GM21717 (cell line): ENCODE measurements around the gene MED13.
"Not testable (repeated sequence)": the region's sequence is repeated elsewhere in the genome, so short reads cannot be mapped to it uniquely, and the experiment has no call there.

Experiments
- ATAC-seq: cut with Tn5 transposase; IDR thresholded peaks from one replicate; pipeline ENCODE4 v1.9.1; 2021; ENCODE audit warnings: mild to moderate bottlenecking, moderate library complexity; ENCODE audit not compliant: unreplicated experiment

The MED13 gene

GRCh38 chr17:61997664-61998063, 67.4 kb downstream of the MED13 start:
- no peak for ATAC-seq

GRCh38 chr17:61996916-61997605, 68.0 kb downstream of the MED13 start:
- ATAC-seq: no peak

DNA sequence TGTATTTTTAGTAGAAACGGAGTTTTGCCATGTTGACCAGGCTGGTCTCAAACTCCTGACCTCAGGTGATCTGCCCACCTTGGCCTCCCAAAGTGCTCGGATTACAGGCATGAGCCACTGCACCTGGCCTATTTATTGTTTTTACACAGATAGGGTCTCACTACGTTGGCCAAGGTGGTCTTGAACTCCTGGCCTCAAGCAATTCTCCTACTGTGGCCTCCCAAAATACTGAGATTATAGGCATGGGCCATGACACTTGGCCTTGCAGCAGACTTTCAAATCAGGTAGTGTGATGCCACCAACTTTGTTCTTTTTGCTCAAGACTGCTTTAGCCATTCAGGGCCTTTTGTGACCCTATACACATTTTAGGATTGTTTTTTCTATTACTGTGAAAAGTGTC, 75.6 kb downstream of the MED13 start:
- no peak for ATAC-seq

GRCh38 chr17:61986898-61987297, 78.2 kb downstream of the MED13 start:
- ATAC-seq: no peak

- ATAC-seq: no peak
Measured at GRCh38 chr17:61984821-61985220, 80.3 kb downstream of the MED13 start.

DNA sequence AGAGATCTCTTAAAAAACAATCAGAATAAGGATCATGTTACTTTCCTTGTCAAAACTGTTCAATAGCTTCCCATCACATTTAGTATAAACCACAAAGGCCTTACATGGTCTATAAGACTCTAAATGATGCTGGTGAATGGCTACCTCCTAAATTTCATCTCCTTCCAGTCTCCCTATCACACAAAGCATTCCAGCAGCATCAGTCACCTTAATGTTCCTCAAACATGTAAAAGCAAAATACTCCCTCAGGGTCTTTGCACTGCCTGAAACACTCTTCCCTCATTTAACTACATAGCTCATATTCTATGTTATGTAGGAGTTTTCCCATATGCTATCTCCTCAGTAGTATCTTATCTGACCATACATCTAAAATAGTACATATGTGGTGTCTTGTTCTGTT, 83.8 kb downstream of the MED13 start:
- ATAC-seq: no peak

DNA sequence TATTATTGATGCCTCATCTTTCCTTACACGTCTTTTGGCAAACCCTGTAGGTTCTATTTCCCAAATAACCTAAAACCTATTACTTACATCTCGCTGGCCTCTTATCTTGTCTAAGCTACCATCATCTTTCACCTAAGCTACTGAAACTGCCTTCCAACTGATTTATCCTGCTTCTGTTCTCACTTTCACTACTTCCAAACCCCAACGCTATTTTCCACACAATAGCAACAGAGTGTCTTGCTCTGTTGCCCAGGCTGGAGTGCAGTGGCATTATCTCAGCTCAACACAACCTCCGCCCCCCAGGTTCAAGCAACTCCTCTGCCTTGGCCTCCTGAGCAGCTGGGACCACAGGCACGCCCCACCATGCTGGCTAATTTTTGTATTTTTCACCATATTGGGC, 84.5 kb downstream of the MED13 start:
- ATAC-seq: no peak

- no peak for ATAC-seq
Measured at GRCh38 chr17:61974115-61974514, 91.0 kb downstream of the MED13 start.

- no peak for ATAC-seq
Measured at GRCh38 chr17:61972311-61972710, 92.8 kb downstream of the MED13 start.

DNA sequence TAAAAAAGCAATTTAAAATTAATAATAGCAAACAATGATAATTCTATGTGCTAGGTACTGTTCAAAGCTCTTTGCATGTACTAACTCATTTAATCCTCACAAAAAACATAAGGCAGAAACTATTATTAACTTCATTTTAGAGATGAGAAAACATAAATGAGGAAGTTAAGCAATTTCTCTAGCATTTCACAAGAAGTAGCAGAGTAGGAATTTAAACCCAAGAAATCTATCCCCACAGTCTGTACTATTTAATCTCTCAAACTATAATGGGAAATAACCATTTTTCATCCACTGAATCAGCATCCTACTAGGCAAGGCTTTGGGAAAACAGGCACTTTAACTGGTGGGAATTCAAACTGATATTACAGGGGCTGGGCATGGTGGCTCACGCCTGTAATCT, 95.0 kb downstream of the MED13 start:
- ATAC-seq: no peak

DNA sequence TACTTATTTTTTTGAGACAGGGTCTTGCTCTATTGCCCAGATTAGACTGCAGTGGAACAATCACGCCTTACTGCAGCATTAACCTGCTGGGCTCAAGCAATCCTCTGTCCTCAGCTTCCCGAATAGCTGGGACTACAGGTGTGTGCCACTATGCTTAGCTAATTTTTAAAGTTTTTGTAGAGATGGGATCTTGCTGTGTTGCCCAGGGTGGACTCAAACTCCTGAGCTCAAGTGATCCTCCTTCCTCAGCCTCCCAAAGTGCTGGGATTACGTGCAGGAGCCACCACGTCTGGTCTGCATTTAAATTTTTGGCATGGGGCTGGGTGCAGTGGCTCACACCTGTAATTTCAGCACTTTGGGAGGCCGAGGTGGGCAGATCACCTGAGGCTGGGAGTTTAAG, 96.3 kb downstream of the MED13 start:
- no peak for ATAC-seq

- ATAC-seq: no peak
Measured at GRCh38 chr17:61967729-61968128, 97.3 kb downstream of the MED13 start.

DNA sequence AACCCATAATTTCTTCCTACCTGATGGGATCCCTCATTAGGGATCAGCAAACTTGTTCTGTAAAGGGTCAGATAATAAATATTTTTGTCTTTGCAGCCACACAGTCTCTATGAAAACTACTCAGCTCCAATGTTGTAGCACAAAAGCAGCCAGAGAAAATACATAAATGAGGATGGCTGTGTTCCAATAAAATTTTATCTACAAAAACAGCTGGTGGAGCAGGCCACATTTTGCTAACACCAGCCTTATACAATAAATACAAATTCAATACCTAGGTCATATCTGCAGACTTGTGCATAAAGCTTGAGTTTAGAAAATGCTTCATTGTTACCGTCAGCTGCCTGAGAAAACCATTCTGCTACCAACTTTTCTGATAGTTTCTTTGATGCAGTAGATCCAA, 98.9 kb downstream of the MED13 start:
- ATAC-seq: no peak

DNA sequence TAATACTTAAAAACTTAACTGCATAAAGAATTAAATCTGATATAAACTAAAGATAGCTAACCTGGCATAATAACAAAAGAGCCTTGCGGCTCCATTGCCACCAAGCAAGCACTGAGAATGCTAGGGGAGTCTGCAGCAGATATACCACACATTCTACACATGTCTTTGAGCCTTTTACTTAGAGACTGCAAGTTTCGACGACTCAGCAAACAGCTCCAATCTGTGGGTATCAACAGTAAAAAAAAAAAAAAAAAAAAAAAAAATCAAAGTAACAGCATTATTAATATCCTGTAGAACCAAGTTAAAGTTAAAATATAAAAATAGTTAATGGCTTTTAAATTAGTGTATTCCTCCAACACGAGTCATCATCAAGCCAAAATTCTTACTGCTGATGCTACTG, 109.5 kb downstream of the MED13 start:
- no peak for ATAC-seq

DNA sequence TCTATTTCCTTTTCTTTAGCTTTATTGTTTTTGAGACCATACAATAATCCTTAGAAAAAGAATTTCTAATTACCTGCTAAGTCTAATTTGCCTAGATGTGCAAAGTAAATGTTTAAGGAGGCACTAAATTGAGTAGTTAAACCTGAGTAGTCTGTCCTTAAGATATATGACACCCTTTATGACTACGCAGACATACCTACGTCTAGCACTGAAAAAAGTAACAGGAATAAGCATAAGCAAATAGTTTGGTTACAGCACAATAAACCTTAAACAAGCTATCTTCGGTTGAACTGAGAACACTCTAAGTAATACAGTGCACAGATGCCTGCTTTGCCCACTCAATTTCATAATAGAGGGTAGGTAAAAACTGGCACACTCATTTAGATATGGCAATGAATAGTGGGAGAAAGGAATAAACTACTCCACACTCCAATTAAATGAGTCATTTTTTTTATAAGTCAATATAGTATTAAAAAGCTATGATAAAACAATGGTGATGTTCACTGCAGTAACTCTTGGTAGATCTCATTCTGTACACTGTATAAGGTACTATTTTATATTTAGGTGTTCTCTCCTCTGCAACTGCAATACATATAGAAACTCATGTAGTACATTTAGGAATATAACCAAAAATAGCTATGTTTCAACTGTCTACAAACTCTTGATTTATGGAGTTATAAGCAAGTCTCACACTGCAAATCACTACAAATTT, 117.6 kb downstream of the MED13 start:
- ATAC-seq: no peak

DNA sequence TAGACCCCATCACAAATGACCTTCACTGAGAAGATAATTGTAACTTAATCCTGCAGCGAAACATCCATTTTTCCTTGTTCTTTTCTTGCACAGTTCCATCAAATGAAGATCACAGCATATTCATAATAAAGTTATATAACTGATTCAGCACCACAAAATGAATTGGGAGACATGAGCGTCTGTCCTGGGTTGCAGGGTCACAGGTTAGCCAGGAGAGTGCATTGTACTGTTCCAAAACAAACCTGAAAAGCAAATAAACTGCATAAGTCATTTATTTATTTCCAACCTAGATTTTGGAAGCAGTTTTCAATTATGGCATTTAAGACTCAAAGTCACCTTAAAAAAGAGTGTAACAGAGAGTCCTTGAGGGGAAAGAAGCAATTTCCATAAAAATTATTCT, 118.7 kb downstream of the MED13 start:
- ATAC-seq: no peak

- no peak for ATAC-seq
Measured at GRCh38 chr17:61943117-61943516, 122.0 kb downstream of the MED13 start.

GRCh38 chr17:61942085-61942484, 123.0 kb downstream of the MED13 start:
- ATAC-seq: no peak

DNA sequence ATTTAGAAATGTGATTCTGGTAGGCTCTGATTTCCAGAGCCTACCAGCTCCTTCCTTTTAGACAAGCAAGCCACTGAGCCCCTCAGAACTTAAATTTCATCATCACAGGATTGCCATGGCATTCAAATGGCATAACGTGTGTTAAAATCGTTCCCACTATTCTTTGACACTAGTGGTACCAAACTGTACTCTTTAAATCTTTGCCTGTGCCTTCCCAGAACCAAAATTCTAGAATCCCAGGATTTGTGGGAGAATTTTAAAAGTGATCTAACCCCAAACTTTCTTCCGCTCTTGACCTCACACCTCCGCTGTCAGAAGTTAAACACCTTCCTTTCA, 137.0 kb downstream of the MED13 start:
- ATAC-seq: no peak

GRCh38 chr17:61927208-61928100, 137.6 kb downstream of the MED13 start, which contains the start of gene INTS2:
Gene INTS2, minus strand, starts transcription at chr17:61927982. Its CDS starts 1,338 bp downstream, at chr17:61926644.
- ATAC-seq: peak; percentile 83

GRCh38 chr17:61926826-61927207, 138.3 kb downstream of the MED13 start:
- ATAC-seq: no peak

DNA sequence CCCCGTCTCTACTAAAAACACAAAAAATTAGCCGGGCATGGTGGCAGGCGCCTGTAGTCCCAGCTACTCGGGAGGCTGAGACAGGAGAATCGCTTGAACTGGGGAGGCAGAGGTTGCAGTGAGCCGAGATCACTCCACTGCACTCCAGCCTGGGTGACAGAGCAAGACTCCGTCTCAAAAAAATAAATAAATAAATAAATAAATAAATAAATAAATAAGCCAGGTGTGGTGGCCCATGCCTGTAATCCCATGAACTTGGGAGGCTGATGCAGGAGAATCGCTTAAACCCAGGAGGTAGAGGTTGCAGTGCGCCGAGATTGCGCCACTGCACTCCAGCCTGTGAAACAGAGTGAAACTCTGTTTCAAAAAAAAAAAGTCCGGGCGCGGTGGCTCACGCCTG, 149.9 kb downstream of the MED13 start:
- not testable (repeated sequence) for ATAC-seq
